CD14-positive monocyte (primary cell): ENCODE data around the gene ZNF256. TPM values are rescaled to one million over a fixed set of nuclear protein-coding genes. Genes with fewer than 3 reads are reported as not detected.

Source experiments
- DNase-seq, 3 donors: peaks; one replicate each; pipeline ENCODE4 v3.0.0-alpha.2; 2011 to 2022
- H2AFZ ChIP-seq: 2 replicates; pipeline ENCODE4 v1.6.0; 2012; ENCODE audit warnings: mild to moderate bottlenecking, low read depth, low read length, inconsistent platforms; ENCODE audit not compliant: insufficient read depth, poor library complexity, severe bottlenecking
- H3K27ac ChIP-seq, 2 donors: 1 replicate in 1 of 2; 2 replicates in 1 of 2; pipeline ENCODE4 v1.5.1; 2012 to 2013; ENCODE audit warnings: low read length in 2 of 2, control low read depth in 1 of 2, inconsistent platforms in 1 of 2, low read depth in 1 of 2, mild to moderate bottlenecking in 1 of 2
- H3K27me3 ChIP-seq, 2 donors: one replicate each; pipeline versions ENCODE4 v1.6.0 to v1.6.1; 2011 to 2013; ENCODE audit warnings: low read length in 2 of 2; ENCODE audit not compliant: control insufficient read depth in 2 of 2, insufficient read depth in 2 of 2
- H3K36me3 ChIP-seq, 2 donors: replicated peaks in 1 of 2; 1 replicate in 1 of 2; 2 replicates in 1 of 2; pipeline versions ENCODE4 v1.5.1 to v1.6.1; 2012 to 2013; ENCODE audit warnings: low read length in 2 of 2, control low read depth in 1 of 2, inconsistent platforms in 1 of 2, mild to moderate bottlenecking in 1 of 2; ENCODE audit not compliant: insufficient read depth in 2 of 2, control insufficient read depth in 1 of 2
- H3K4me1 ChIP-seq, 2 donors: 1 replicate in 1 of 2; 2 replicates in 1 of 2; pipeline versions ENCODE4 v1.5.1 to v1.6.1; 2012 to 2013; ENCODE audit warnings: low read length in 2 of 2, control low read depth in 1 of 2, inconsistent platforms in 1 of 2, mild to moderate bottlenecking in 1 of 2, moderate library complexity in 1 of 2; ENCODE audit not compliant: insufficient read depth in 2 of 2, control insufficient read depth in 1 of 2
- H3K4me2 ChIP-seq: replicated peaks from 2 replicates; pipeline ENCODE3; 2012; ENCODE audit warnings: low read length, moderate library complexity, mild to moderate bottlenecking; ENCODE audit not compliant: poor library complexity, severe bottlenecking; ENCODE audit errors: extremely low read depth
- H3K4me3 ChIP-seq, 3 experiments: fragments of 200-600 bp in 1 of 3; sonication (generic) in 1 of 3; replicated peaks in 1 of 3; 1 replicate in 2 of 3; 2 replicates in 1 of 3; pipeline ENCODE4 v1.5.1; 2011 to 2013; ENCODE audit warnings: low read length in 3 of 3, mild to moderate bottlenecking in 3 of 3, control low read depth in 2 of 3, low read depth in 2 of 3, inconsistent platforms in 1 of 3, moderate library complexity in 1 of 3
- H3K79me2 ChIP-seq: 2 replicates; pipeline ENCODE4 v1.6.0; 2012; ENCODE audit warnings: mild to moderate bottlenecking, control low read depth, inconsistent platforms, low read length, moderate library complexity; ENCODE audit not compliant: insufficient read depth
- H3K9ac ChIP-seq: 2 replicates; pipeline ENCODE4 v1.6.0; 2017; ENCODE audit warnings: low read length, mild to moderate bottlenecking; ENCODE audit not compliant: insufficient read depth, poor library complexity, severe bottlenecking
- H3K9me3 ChIP-seq, 2 donors: replicated peaks in 1 of 2; 1 replicate in 1 of 2; 2 replicates in 1 of 2; pipeline versions ENCODE4 v1.5.1 to v1.6.1; 2012 to 2013; ENCODE audit warnings: low read length in 2 of 2, control low read depth in 1 of 2; ENCODE audit not compliant: control insufficient read depth in 1 of 2, insufficient read depth in 1 of 2
- H4K20me1 ChIP-seq: 2 replicates; pipeline ENCODE4 v1.6.0; 2012; ENCODE audit warnings: mild to moderate bottlenecking, low read length, control low read depth, moderate library complexity; ENCODE audit not compliant: insufficient read depth
- H3K27ac Mint-ChIP-seq, 7 donors: one replicate each; pipeline ENCODE4 v1.8.0; 2020; ENCODE audit warnings: mild to moderate bottlenecking in 7 of 7, mixed read lengths in 7 of 7, moderate library complexity in 6 of 7, inconsistent platforms in 2 of 7
- H3K27me3 Mint-ChIP-seq, 3 donors: one replicate each; pipeline ENCODE4 v1.8.0; 2021 to 2022; ENCODE audit warnings: low read depth in 3 of 3, mild to moderate bottlenecking in 3 of 3, mixed read lengths in 3 of 3, moderate library complexity in 3 of 3, inconsistent platforms in 1 of 3
- H3K36me3 Mint-ChIP-seq, 2 donors: one replicate each; pipeline ENCODE4 v1.8.0; 2020; ENCODE audit warnings: mixed read lengths in 2 of 2, inconsistent platforms in 1 of 2, mild to moderate bottlenecking in 1 of 2
- H3K4me1 Mint-ChIP-seq: one replicate; pipeline ENCODE4 v1.8.0; 2020; ENCODE audit warnings: mild to moderate bottlenecking, mixed read lengths
- H3K4me3 Mint-ChIP-seq, 2 donors: one replicate each; pipeline ENCODE4 v1.8.0; 2020; ENCODE audit warnings: mild to moderate bottlenecking in 2 of 2, mixed read lengths in 2 of 2, moderate library complexity in 1 of 2
- H3K9me3 Mint-ChIP-seq, 7 donors: one replicate each; pipeline ENCODE4 v1.8.0; 2020 to 2022; ENCODE audit warnings: mixed read lengths in 7 of 7, mild to moderate bottlenecking in 6 of 7, moderate library complexity in 6 of 7, inconsistent platforms in 2 of 7
- WGBS: methylation state at CpG from one replicate; pipeline ENCODE4 v1.1.5; 2013; ENCODE audit warnings: missing lambda C conversion rate; ENCODE audit not compliant: insufficient coverage; 5-methylcytosine and 5-hydroxymethylcytosine counted together
- intact Hi-C, 2 donors: fragments of 100-400 bp; cut with micrococcal nuclease; formaldehyde crosslinking; loops; one replicate each; pipeline versions ENCODE4 v1.15.0 to v1.15.1; 2023
- polyA plus RNA-seq, 3 donors: library from polyadenylated mRNA; depleted of rRNA in 1 of 3; unstranded in 2 of 3; stranded (reverse) in 1 of 3; fragments of 300-500 nt in 2 of 3; fragments of >200 nt in 1 of 3; fragmentation: Illumina TruSeq in 2 of 3; gene quantifications; 1 replicate in 2 of 3; 2 replicates in 1 of 3; pipeline ENCODE4 v1.2.3, GENCODE V29; 2012 to 2021
- TF ChIP-seq, protein P1 (sequence below): fragments of 200-600 bp; IDR thresholded peaks from one replicate; pipeline ENCODE4 v1.8.0; 2022; ENCODE audit warnings: antibody characterized with exemption, mild to moderate bottlenecking

ZNF256 gene
- polyA plus RNA-seq, 3 donors = 0.51 to 1.3 (median 0.85) TPM

DNA sequence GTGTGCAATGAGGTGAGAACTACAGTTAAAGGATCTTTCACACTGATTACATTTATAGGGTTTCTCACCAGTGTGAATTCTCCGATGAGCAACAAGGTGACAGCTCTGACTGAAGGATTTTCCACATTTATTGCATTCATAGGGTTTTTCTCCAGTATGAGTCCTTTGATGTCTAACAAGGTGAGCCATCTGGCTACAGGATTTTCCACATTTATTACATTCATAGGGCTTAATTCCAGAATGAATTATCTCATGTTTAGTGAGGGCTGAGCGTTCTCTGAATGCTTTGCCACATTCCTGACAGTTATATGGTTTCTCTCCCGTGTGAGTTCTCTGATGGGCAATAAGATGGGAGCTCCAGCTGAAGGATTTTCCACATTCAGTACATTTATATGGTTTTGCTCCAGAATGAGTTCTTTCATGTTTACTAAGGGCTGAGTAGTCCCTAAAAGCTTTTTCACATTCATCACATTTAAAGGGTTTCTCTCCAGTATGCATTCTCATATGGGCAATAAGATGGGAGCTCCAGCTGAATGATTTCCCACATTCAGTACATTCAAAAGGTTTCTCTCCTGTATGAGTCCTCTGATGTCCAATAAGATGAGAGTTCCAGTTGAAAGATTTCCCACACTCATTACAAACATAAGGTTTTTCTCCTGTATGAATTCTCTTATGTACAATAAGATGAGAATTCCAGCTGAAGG is 31.2 kb upstream of the ZNF256 start:
- TF ChIP-seq, protein P1, sequence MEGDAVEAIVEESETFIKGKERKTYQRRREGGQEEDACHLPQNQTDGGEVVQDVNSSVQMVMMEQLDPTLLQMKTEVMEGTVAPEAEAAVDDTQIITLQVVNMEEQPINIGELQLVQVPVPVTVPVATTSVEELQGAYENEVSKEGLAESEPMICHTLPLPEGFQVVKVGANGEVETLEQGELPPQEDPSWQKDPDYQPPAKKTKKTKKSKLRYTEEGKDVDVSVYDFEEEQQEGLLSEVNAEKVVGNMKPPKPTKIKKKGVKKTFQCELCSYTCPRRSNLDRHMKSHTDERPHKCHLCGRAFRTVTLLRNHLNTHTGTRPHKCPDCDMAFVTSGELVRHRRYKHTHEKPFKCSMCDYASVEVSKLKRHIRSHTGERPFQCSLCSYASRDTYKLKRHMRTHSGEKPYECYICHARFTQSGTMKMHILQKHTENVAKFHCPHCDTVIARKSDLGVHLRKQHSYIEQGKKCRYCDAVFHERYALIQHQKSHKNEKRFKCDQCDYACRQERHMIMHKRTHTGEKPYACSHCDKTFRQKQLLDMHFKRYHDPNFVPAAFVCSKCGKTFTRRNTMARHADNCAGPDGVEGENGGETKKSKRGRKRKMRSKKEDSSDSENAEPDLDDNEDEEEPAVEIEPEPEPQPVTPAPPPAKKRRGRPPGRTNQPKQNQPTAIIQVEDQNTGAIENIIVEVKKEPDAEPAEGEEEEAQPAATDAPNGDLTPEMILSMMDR = no peak
- no peak overlapping the region for H3K27ac ChIP-seq
- H3K9me3 ChIP-seq = peaks cover 79 to 100% of the 10 kb centered on the region in 2 donors
- Mint-ChIP-seq H3K4me1 (no peaks in the 10 kb centered on the region), H3K4me3 (no peak overlapping the region), H3K36me3 (peaks cover 43 to 51% of the 10 kb centered on the region in 2 donors), H3K27ac (no peak overlapping the region), H3K27me3 (no peaks in the 10 kb centered on the region), H3K9me3 (peaks cover 62 to 100% (median 99%) of the 10 kb centered on the region in 7 donors)
- no peak overlapping the region for H2AFZ ChIP-seq
- no peaks in the 10 kb centered on the region for H4K20me1 ChIP-seq
- H3K4me2 ChIP-seq = no peak overlapping the region
- DNase-seq = no peak
- WGBS = no CpG with 5 or more reads among the region's 3 CpGs
- H3K4me1 ChIP-seq = no peaks in the 10 kb centered on the region
- H3K79me2 ChIP-seq = no peaks in the 10 kb centered on the region
- H3K36me3 ChIP-seq = peaks cover 33 to 55% of the 10 kb centered on the region in 2 donors
- H3K4me3 ChIP-seq = peak overlapping the region in 1 of 3 experiments; percentile 37
- H3K27me3 ChIP-seq = no peaks in the 10 kb centered on the region
- H3K9ac ChIP-seq = no peak overlapping the region
- intact Hi-C loops = no loop called here

GRCh38 chr19:57974434-57974833 is 26.9 kb upstream of the ZNF256 start, which contains the start of gene C19orf18:
TSS of gene C19orf18 (minus strand) at chr19:57974534. CDS start at chr19:57974432, 102 bp downstream.
- Histone ChIP-seq H3K4me2 (no peak within 1 kb of the TSS), H3K27ac (no peak within 1 kb of the TSS), H3K27me3 (no peaks in the 10 kb centered on the region), H3K79me2 (no peaks in the 10 kb centered on the region), H3K4me3 (peak within 1 kb of the TSS in 1 of 3 experiments; percentile 36), H3K36me3 (peaks cover 2 to 12% of the 10 kb centered on the region in 2 donors), H3K4me1 (no peaks in the 10 kb centered on the region), H2AFZ (no peak within 1 kb of the TSS), H4K20me1 (no peaks in the 10 kb centered on the region), H3K9me3 (peaks cover 87 to 99% of the 10 kb centered on the region in 2 donors), H3K9ac (no peak within 1 kb of the TSS)
- peaks cover 59 to 98% (median 95%) of the 10 kb centered on the region in 7 donors for H3K9me3 Mint-ChIP-seq
- peaks cover 5 to 8% of the 10 kb centered on the region in 2 donors for H3K36me3 Mint-ChIP-seq
- no peaks in the 10 kb centered on the region for H3K27me3 Mint-ChIP-seq
- no peaks in the 10 kb centered on the region for H3K4me1 Mint-ChIP-seq
- no peak within 1 kb of the TSS for H3K4me3 Mint-ChIP-seq
- no peak for DNase-seq
- intact Hi-C loops = no loop called here
- 91% methylated on average over 4 of the region's 4 CpGs for WGBS
- TF ChIP-seq, protein P1 = no peak
- H3K27ac Mint-ChIP-seq = peak within 1 kb of the TSS in 1 of 7 donors; percentile 19
